Neural progenitor cell (in vitro differentiated cells): ENCODE results near the gene CHEK2.

Source experiments
- CTCF ChIP-seq: fragments of 200-600 bp; sonication (generic); IDR thresholded peaks from 2 replicates; pipeline ENCODE4 v1.5.1; 2017; ENCODE audit warnings: antibody characterized with exemption, mild to moderate bottlenecking
- EZH2 ChIP-seq: fragments of 200-600 bp; sonication (generic); IDR thresholded peaks from 2 replicates; pipeline ENCODE4 v1.6.1; 2017; ENCODE audit warnings: antibody characterized with exemption, mild to moderate bottlenecking, moderate library complexity

GRCh38 chr22:28779833-28780232 is 38.2 kb upstream of the CHEK2 start:
- no peak for TF ChIP-seq CTCF
- no peak for TF ChIP-seq EZH2
